Anterior cingulate cortex (tissue), 58 donors: ENCODE measurements around the gene LAMA2.

Source experiments
- DNase-seq, 58 donors: peaks; one replicate each; lab custom pipeline; 2025; lab: John Stamatoyannopoulos, UW

LAMA2 gene

GRCh38 chr6:128993166-128993565 is 110.2 kb downstream of the LAMA2 start:
- peak in 5 of 58 donors; percentile 1 to 17 (median 2) for DNase-seq

- DNase-seq = no peak
These were observed 114.9 kb downstream of the LAMA2 start for GRCh38 chr6:128997880-128998279.

DNA sequence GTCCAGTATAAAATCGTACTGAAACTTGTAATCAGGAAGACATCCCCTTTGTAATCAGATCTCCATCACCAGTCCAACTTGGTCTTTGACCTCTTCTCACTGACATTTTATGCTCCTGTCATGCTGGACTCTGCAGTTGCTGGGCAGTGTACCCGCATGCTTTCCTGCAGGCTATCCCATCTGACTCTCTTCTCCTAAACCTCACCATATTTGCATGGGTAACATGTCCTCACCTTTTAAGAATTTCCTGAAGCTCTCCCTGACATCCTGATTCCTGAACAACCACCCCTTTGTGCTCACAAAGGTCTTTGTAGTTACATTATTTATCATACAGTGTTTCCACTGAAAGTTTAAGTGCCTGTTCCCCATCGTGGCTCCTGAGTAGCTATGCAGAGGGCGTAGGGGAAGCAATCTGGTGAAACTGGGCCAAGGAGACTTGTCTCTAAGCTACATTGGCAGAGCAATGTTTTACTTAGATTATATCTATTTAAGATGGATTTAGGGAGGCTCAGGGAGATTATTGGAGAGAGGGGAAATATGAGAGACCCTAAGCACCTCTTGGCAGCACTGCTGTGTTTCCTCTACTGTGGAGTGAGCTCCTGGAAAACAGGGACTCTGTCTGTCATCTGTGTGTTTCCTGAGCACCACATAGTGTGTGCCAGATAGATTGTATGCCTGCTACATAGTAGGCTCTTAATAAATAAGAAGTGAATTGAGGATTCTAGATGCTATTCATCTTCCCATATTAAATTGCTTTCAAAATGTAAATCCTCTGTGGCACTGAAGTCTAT is 124.0 kb downstream of the LAMA2 start:
- DNase-seq = no peak

- DNase-seq = no peak
These were observed 124.9 kb downstream of the LAMA2 start for GRCh38 chr6:129007701-129008373.

- peak in 1 of 58 donors; percentile 3 for DNase-seq
These were observed 125.7 kb downstream of the LAMA2 start for GRCh38 chr6:129008591-129008990.

GRCh38 chr6:129009851-129010250 is 126.9 kb downstream of the LAMA2 start:
- DNase-seq = no peak

DNA sequence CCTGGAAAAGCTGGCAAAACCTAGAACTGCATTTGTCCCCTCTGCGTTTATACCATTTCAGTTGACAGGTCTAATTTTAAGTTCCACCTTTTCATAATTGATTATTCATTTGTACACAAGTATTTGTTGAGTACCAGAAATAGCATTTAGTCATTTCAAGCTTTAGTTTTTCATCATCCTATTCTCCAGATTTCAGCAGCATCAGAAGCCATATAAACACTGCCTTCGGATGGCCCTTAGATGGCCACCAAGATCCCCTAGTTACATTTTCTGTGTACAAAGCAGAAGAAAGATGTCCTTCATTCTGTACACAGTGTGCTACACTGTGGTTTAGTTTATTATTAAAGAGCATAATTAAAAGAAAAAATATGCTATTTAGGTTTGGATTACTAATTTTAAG is 131.4 kb downstream of the LAMA2 start:
- DNase-seq = no peak

- no peak for DNase-seq
These were observed 132.8 kb downstream of the LAMA2 start for GRCh38 chr6:129015721-129016120.

DNA sequence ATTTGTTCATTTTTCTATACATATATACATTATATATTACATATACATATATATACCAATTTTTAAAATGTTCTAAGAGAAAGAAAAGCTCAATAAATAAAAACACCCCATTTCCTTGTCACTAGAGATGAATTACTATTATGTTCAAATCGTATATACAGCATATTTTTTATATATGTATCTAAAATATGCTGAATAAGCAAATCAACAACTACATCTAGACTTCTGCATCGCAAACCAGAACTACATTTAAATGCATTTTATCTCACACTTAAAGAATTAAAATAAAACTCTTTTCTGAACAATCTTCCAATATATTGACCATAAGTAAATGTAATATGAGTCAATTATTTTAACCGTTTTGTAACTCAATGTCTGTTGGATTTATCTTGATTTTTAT is 133.9 kb downstream of the LAMA2 start:
- no peak for DNase-seq

GRCh38 chr6:129022011-129022553 is 139.1 kb downstream of the LAMA2 start:
- no peak for DNase-seq

DNA sequence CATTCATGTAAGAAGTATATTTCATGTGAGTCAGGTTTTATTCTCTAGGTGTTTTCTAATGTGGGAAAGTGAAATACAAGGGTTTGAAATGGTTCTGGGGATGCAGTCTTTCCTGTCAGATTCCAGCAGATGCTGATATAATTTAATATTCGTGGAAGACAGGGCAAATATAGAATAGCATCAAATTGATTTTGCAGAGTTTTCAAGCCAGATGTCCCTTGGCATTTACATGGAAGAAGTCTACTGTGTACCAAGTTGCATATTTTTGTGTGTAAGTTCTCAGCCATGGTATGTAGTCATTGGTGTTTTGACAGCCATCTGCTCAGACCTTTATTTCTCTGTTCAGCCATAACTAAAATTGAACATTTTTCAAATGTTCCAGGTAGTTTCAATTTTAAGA is 143.7 kb downstream of the LAMA2 start:
- peak in 1 of 58 donors; percentile 5 for DNase-seq

- DNase-seq = no peak
These were observed 146.8 kb downstream of the LAMA2 start for GRCh38 chr6:129029778-129030177.

- no peak for DNase-seq
These were observed 147.3 kb downstream of the LAMA2 start for GRCh38 chr6:129030215-129030614.

GRCh38 chr6:129031051-129031599 is 148.2 kb downstream of the LAMA2 start:
- DNase-seq = no peak

DNA sequence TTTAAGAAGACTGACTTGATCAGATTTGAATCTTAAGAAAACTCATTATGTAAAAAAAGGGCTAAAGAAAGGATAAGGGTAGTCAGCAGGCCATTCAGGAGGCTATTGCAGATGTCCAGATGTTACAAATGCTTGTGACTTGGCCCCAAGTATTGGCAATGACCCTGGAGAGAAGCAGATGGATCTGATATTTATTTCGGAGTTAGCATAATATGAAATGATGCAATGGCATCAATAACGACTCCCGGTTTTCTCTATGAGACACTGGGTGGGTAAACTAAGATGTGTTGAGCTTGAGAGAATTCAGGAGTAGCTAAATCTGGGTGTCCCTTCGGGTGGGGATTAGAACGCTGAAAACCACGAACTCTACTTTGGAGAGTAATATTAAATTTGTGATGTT is 149.7 kb downstream of the LAMA2 start:
- no peak for DNase-seq

GRCh38 chr6:129033180-129033579 is 150.2 kb downstream of the LAMA2 start:
- DNase-seq = no peak

DNA sequence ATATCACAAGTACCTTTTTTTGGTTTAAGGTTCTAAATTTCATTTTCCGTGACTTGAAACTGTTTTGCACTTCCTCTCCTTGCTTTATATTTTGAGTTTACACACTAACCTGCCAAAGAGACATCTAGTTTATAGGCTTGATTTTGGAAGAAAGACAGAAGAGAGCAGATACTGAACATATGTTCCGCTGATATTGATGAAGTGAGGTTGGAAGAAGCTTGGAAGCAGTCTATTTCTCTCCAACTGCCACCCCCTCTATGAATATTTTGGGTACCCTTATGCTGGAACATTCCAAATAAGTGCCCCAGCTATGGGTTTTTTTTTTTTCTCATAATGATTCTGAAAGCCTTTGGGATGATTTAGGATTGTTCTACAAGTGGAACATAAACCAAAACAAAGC is 150.6 kb downstream of the LAMA2 start:
- peak in 3 of 58 donors; percentile 0 to 22 (median 21) for DNase-seq

- no peak for DNase-seq
These were observed 158.6 kb downstream of the LAMA2 start for GRCh38 chr6:129041563-129041962.

GRCh38 chr6:129046526-129046925 is 163.6 kb downstream of the LAMA2 start:
- no peak for DNase-seq

DNA sequence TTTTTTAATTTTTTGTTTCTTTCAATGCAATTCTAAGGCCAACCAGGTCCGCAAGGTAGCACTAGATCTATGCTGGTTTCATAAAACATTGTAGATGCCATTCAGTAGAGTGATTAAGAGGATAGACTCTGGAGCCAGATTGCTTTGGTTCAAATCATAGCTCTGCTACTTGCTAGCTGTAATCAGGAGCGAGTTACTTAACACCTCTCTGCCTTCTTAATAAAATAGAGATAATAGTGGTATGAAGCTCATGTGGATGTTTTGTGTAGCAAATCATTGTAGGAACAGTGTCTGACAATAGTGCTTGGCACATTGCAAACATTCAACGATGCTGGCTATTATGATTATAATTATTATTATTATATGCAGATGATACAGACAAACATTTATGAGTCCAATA is 164.9 kb downstream of the LAMA2 start:
- no peak for DNase-seq

GRCh38 chr6:129050086-129050485 is 167.1 kb downstream of the LAMA2 start:
- no peak for DNase-seq
